K562 (cell line): ENCODE measurements around the gene LONRF2. TPM values are rescaled to one million over a fixed set of nuclear protein-coding genes. Genes with fewer than 3 reads are reported as not detected.

Experiments used
- ATAC-seq: fragments of 200-7000 bp; cut with Tn5 transposase; 3 replicates; pipeline ENCODE4 v1.9.1; 2020; ENCODE audit warnings: moderate library complexity
- BruUV-seq: library from RNA; stranded (reverse); fragments of 400-500 nt; replicated peaks from 2 replicates; lab custom pipeline; 2021; lab: Mats Ljungman, UMichigan
- CTCF ChIA-PET: fragments of 300-600 bp; formaldehyde crosslinking; extraction: SDS; loops from one replicate; lab custom pipeline; 2021; ENCODE audit warnings: low intra/inter-chr PET ratio; lab: Yijun Ruan, JAX
- POLR2A ChIA-PET: fragments of 300-600, 350-650 bp; sonication (Branson Sonifier 250); formaldehyde crosslinking; extraction: SDS; loops from one replicate; lab custom pipeline; 2021; ENCODE audit warnings: antibody characterized with exemption, inconsistent platforms; lab: Yijun Ruan, JAX
- DNase-seq, 4 experiments: peaks; one replicate each; pipeline versions ENCODE4 v3.0.0 to v3.0.0-alpha.2; 2011 to 2018; ENCODE audit warnings: low spot score in 3 of 4, mixed read lengths in 3 of 4; ENCODE audit errors: extremely low read depth in 1 of 4
- FAIRE-seq: peaks from 2 replicates; lab custom pipeline; 2011; peaks lifted over from hg19 to GRCh38; lab: Jason Lieb, UNC
- H2AFZ ChIP-seq: 2 replicates; pipeline ENCODE4 v1.6.0; 2011; ENCODE audit warnings: low read depth, low read length, control low read depth, inconsistent platforms
- H3K27ac ChIP-seq: fragments of 200-600 bp; 3 replicates; pipeline ENCODE4 v1.8.0; 2011; ENCODE audit warnings: low read depth, mild to moderate bottlenecking, control low read depth, inconsistent platforms, low read length, moderate library complexity, mixed read lengths; ENCODE audit errors: extremely low read depth
- H3K27me3 ChIP-seq, 2 experiments: fragments of 300-600 bp in 1 of 2; 2 replicates in 1 of 2; 3 replicates in 1 of 2; pipeline versions ENCODE4 v1.6.0 to v1.8.0; 2011; ENCODE audit warnings: inconsistent platforms in 2 of 2, low read length in 2 of 2, mild to moderate bottlenecking in 1 of 2, mixed read lengths in 1 of 2, moderate library complexity in 1 of 2; ENCODE audit not compliant: control insufficient read depth in 2 of 2, insufficient read depth in 2 of 2
- H3K36me3 ChIP-seq: fragments of 300-600 bp; 3 replicates; pipeline ENCODE4 v1.8.0; 2011; ENCODE audit warnings: mild to moderate bottlenecking, low read length, inconsistent platforms; ENCODE audit not compliant: control insufficient read depth, insufficient read depth
- H3K4me1 ChIP-seq, 2 experiments: fragments of 200-600 bp in 1 of 2; replicated peaks in 1 of 2; 2 replicates in 1 of 2; 3 replicates in 1 of 2; pipeline versions ENCODE4 v1.5.1 to v1.8.0; 2011; ENCODE audit warnings: inconsistent platforms in 2 of 2, low read length in 2 of 2, mild to moderate bottlenecking in 1 of 2, mixed read lengths in 1 of 2, moderate library complexity in 1 of 2; ENCODE audit not compliant: control insufficient read depth in 2 of 2, insufficient read depth in 2 of 2
- H3K4me2 ChIP-seq: 2 replicates; pipeline ENCODE4 v1.6.1; 2011; ENCODE audit warnings: low read length, control low read depth, inconsistent platforms, mixed read lengths; ENCODE audit not compliant: insufficient read depth
- H3K4me3 ChIP-seq: fragments of 200-600 bp; sonication (generic), shearing (Covaris generic); 2 replicates; pipeline ENCODE4 v1.5.1; 2016; ENCODE audit warnings: control low read depth, inconsistent platforms
- H3K79me2 ChIP-seq: fragments of 200-600 bp; 3 replicates; pipeline ENCODE4 v1.8.0; 2011; ENCODE audit warnings: low read length, inconsistent platforms; ENCODE audit not compliant: control insufficient read depth, insufficient read depth
- H3K9ac ChIP-seq, 2 experiments: 2 replicates each; pipeline versions ENCODE4 v1.6.0 to v1.6.1; 2011; ENCODE audit warnings: low read depth in 2 of 2, low read length in 2 of 2, control low read depth in 1 of 2, inconsistent platforms in 1 of 2, mild to moderate bottlenecking in 1 of 2, mixed read lengths in 1 of 2; ENCODE audit not compliant: insufficient read depth in 1 of 2
- H3K9me1 ChIP-seq: one replicate; pipeline ENCODE4 v1.6.0; 2011; ENCODE audit warnings: inconsistent platforms, mild to moderate bottlenecking, low read length, moderate library complexity; ENCODE audit not compliant: control insufficient read depth, insufficient read depth
- H3K9me3 ChIP-seq: replicated peaks from 2 replicates; pipeline ENCODE4 v1.5.1; 2011; ENCODE audit warnings: low read depth, low read length, inconsistent platforms; ENCODE audit not compliant: control insufficient read depth, insufficient read depth
- H4K20me1 ChIP-seq: replicated peaks from 2 replicates; pipeline ENCODE4 v1.6.1; 2011; ENCODE audit warnings: low read length, inconsistent platforms, mixed read lengths; ENCODE audit not compliant: control insufficient read depth, insufficient read depth
- CLOCK ChIP-seq: fragments of 250-450 bp; sonication (Bioruptor Pico); IDR thresholded peaks from 2 replicates; pipeline ENCODE4 v1.4.0; 2020; ENCODE audit warnings: mild to moderate bottlenecking, moderate library complexity, borderline replicate concordance
- ELK1 ChIP-seq: sonication (generic); formaldehyde crosslinking; IDR thresholded peaks from 2 replicates; pipeline ENCODE4 v1.8.1; 2022; ENCODE audit warnings: missing genetic modification reagents
- EP400 ChIP-seq: fragments of 450-650 bp; IDR thresholded peaks from 2 replicates; pipeline ENCODE4 v1.6.1; 2017; ENCODE audit warnings: antibody characterized with exemption, mild to moderate bottlenecking, moderate library complexity
- GABPA ChIP-seq: fragments of 200-800 bp; sonication (Bioruptor generic); conservative IDR thresholded peaks from 2 replicates; pipeline ENCODE4 v1.6.1; 2016; ENCODE audit warnings: low read depth, missing genetic modification characterization, missing compliant biosample characterization
- GABPB1 ChIP-seq: sonication (generic); formaldehyde crosslinking; IDR thresholded peaks from 2 replicates; pipeline ENCODE4 v1.8.0; 2022; ENCODE audit warnings: mild to moderate bottlenecking, missing genetic modification reagents
- HNRNPK ChIP-seq: fragments of 200-400 bp; formaldehyde crosslinking; IDR thresholded peaks from one replicate; pipeline ENCODE4 v1.6.1; 2018; ENCODE audit warnings: mild to moderate bottlenecking, low read depth, low read length; ENCODE audit not compliant: poor library complexity, severe bottlenecking
- HNRNPL ChIP-seq: fragments of 200-400 bp; formaldehyde crosslinking; IDR thresholded peaks from 2 replicates; pipeline ENCODE4 v1.6.1; 2017; ENCODE audit warnings: low read depth, mild to moderate bottlenecking, low read length
- MAX ChIP-seq: sonication (generic); formaldehyde crosslinking; IDR thresholded peaks from 2 replicates; pipeline ENCODE4 v1.9.0; 2022; ENCODE audit warnings: mild to moderate bottlenecking, missing genetic modification reagents
- NR2C1 ChIP-seq, 2 experiments: fragments of 450-650 bp; IDR thresholded peaks; 2 replicates each; pipeline ENCODE4 v1.6.1; 2017; ENCODE audit warnings: mild to moderate bottlenecking in 2 of 2, antibody characterized with exemption in 1 of 2, inconsistent platforms in 1 of 2, missing compliant biosample characterization in 1 of 2, missing genetic modification characterization in 1 of 2
- POLR2AphosphoS2 ChIP-seq: IDR thresholded peaks from 2 replicates; pipeline ENCODE4 v1.6.1; 2012; ENCODE audit warnings: low read length, improper control_type of control experiment
- SNAPC5 ChIP-seq: fragments of 250-450 bp; sonication (Bioruptor Pico); IDR thresholded peaks from 2 replicates; pipeline ENCODE4 v1.8.0; 2021; ENCODE audit warnings: moderate library complexity, mild to moderate bottlenecking, inconsistent platforms
- VEZF1 ChIP-seq: fragments of 200-800 bp; sonication (Bioruptor generic); IDR thresholded peaks from 2 replicates; pipeline ENCODE4 v1.6.1; 2017; ENCODE audit warnings: missing genetic modification characterization, missing compliant biosample characterization
- ZNF584 ChIP-seq: fragments of 200-800 bp; sonication (Bioruptor generic); IDR thresholded peaks from 2 replicates; pipeline ENCODE4 v1.6.1; 2016; ENCODE audit warnings: low read depth, mild to moderate bottlenecking, missing genetic modification characterization, missing compliant biosample characterization
- WGBS: fragments of 100-300 bp; shearing (Covaris generic); methylation state at CpG from one replicate; pipeline ENCODE4 v1.1.6; 2016; ENCODE audit warnings: low coverage, mixed read lengths; ENCODE audit not compliant: insufficient coverage; ENCODE audit errors: missing lambda C conversion rate; 5-methylcytosine and 5-hydroxymethylcytosine counted together
- in situ Hi-C: fragments of 300-500 bp; cut with MboI; formaldehyde crosslinking; loops from 4 replicates; pipeline ENCODE4 v1.15.0; 2018; ENCODE audit warnings: inconsistent platforms, mixed read lengths
- intact Hi-C: fragments of 100-400 bp; cut with micrococcal nuclease; formaldehyde crosslinking; loops from 2 replicates; pipeline ENCODE4 v1.14.2; 2022
- polyA plus RNA-seq, 8 experiments: library from polyadenylated mRNA; depleted of rRNA in 4 of 8; stranded (reverse) in 5 of 8; unstranded in 3 of 8; fragments of >200 nt; fragmentation: Nextera tagmentation in 2 of 8; fragmentation: Illumina TruSeq in 1 of 8; extraction: Ambion mirVana in 2 of 8; extraction: Trizol in 1 of 8; gene quantifications; 2 replicates each; pipeline versions ENCODE4 v1.2.1 to v1.2.3, GENCODE V29; 2011 to 2014; ENCODE audit warnings: inconsistent platforms in 1 of 8, missing spikeins in 1 of 8
- total RNA-seq, 7 experiments: library from RNA; depleted of rRNA in 6 of 7; stranded (reverse); fragments of >200 nt in 6 of 7; fragmentation: Illumina TruSeq in 2 of 7; extraction: Trizol in 2 of 7; gene quantifications; 2 replicates each; pipeline versions ENCODE4 v1.2.1 to v1.2.3, GENCODE V29; 2011 to 2021; ENCODE audit warnings: low replicate concordance in 1 of 7

LONRF2 gene
- total and polyA plus RNA-seq, 9 of the 15 experiments (the other 6 are each of a cell fraction or from before 2014, with no cell fraction given), result 0.35 to 5.0 (median 2.7) TPM

GRCh38 chr2:100278986-100279385 lies 43.3 kb downstream of the LONRF2 start:
- Histone ChIP-seq H3K36me3 (peaks cover 13% of the 10 kb centered on the region), H3K9me3 (no peaks in the 10 kb centered on the region), H3K9ac (0 out of 4 replicates have a peak overlapping the region, but pooled peaks of 1 of the 2 experiments have one; percentile 37), H4K20me1 (no peaks in the 10 kb centered on the region), H2AFZ (peak overlapping the region; percentile 78), H3K4me2 (peak overlapping the region; percentile 27; the same call in 1 of the 2 replicates), H3K4me1 (peaks cover 28 to 51% of the 10 kb centered on the region in 2 experiments), H3K9me1 (no peaks in the 10 kb centered on the region), H3K27me3 (no peaks in the 10 kb centered on the region), H3K27ac (peak overlapping the region; percentile 73), H3K79me2 (no peaks in the 10 kb centered on the region), H3K4me3 (no peak overlapping the region)
- DNase-seq (peak; percentile 65 to 82 (median 72)), FAIRE-seq (peak; percentile 70), ATAC-seq (peak; percentile 82)
- POLR2A ChIA-PET, result interaction anchor here (0.5 to 0.7 kb wide), 2 partner anchors 163 to 1656 kb away, joined by 3 read pairs; no protein-coding TSS in a partner anchor
- CTCF ChIA-PET, result no interaction called here
- in situ Hi-C loops (no loop called here), intact Hi-C loops (no loop called here)
- BruUV-seq, result no TSS peak
- 7% methylated on average over 10 of the region's 11 CpGs for WGBS
- TF ChIP-seq HNRNPL (no peak), ELK1 (CRISPR knock-in tag) (no peak), POLR2AphosphoS2 (no peak), EP400 (peak; percentile 58), MAX (CRISPR knock-in tag) (peak; percentile 77), VEZF1 (peak; percentile 71), GABPA (tag) (peak; percentile 62), ZNF584 (CRISPR knock-in tag) (peak; percentile 67; the same call in 1 of the 2 replicates), GABPB1 (CRISPR knock-in tag) (peak; percentile 43; the same call in 1 of the 2 replicates), CLOCK (CRISPR knock-in tag) (no peak), NR2C1 (IDR thresholded peaks at IDR 0.05) (no peak), NR2C1 (tag; IDR thresholded peaks at IDR 0.05) (0 out of 2 replicates have a peak, but pooled peaks have one; percentile 21), HNRNPK (no peak), SNAPC5 (no peak)
